HG02973 (cell line): ENCODE results near the gene RCCD1.

Experiments used
- ATAC-seq: cut with Tn5 transposase; IDR thresholded peaks from one replicate; pipeline ENCODE4 v1.9.1; 2021; ENCODE audit warnings: moderate library complexity; ENCODE audit not compliant: unreplicated experiment

The RCCD1 gene

DNA sequence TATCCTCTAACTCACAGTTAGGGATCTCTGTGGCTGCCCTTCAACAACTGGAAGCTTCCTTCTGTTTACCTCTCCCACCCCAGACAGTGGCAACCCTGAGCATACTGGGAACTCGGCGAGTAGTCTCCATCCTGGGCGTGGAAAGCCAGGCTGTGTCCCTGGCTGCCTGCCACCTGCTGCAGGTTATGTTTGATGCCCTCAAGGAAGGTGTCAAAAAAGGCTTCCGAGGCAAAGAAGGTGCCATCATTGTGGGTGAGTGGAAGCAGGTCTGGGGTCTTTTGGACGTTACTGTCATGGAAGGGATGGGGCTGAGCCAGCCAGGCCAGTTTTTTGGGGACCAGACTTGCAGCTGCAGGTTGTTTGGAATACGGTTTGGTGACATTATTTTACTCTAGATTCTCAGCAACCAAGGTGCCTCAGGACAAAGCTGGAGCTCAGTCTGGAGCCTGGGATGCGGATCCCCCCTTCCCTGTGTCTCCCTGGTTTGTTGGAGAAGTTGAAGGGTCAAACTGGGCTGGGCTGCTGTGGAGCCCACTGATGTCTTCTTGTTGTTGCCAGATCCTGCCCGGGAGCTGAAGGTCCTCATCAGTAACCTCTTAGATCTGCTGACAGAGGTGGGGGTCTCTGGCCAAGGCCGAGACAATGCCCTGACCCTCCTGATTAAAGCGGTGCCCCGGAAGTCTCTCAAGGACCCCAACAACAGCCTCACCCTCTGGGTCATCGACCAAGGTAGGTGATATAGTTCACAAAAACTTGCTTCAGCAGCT is 12.1 kb upstream of the RCCD1 start:
- ATAC-seq, result no peak

DNA sequence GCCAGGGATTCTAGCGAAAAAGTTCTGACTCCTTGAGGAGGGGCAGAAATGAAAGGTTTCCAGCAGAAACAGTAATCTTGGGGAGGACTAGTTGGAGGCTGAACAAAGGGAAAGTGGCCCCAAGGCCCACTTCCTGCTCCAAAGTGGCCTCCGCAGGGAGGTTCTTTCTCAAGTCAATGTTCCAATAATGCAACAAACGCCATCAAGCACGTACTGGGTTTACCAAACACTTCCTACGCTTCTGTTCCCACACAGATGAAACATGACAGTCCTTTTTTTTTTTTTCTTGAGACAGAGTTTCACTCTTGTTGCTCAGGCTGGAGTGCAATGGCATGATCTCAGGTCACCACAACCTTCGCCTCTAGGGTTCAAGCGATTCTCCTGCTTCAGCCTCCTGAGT is 9.6 kb upstream of the RCCD1 start:
- ATAC-seq, result no peak

DNA sequence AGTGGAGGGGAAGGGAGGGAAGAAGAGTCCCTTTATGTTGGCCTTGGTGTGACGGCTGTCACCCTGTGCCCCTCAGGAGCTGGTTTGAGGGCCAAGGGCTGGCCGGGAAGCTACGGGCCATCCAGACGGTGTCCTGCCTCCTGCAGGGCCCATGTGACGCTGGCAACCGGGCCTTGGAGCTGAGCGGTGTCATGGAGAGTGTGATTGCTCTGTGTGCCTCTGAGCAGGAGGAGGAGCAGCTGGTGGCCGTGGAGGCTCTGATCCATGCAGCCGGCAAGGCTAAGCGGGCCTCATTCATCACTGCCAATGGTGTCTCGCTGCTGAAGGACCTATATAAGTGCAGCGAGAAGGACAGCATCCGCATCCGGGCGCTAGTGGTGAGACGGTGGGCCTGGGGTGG is 8.1 kb upstream of the RCCD1 start:
- ATAC-seq, result no peak

DNA sequence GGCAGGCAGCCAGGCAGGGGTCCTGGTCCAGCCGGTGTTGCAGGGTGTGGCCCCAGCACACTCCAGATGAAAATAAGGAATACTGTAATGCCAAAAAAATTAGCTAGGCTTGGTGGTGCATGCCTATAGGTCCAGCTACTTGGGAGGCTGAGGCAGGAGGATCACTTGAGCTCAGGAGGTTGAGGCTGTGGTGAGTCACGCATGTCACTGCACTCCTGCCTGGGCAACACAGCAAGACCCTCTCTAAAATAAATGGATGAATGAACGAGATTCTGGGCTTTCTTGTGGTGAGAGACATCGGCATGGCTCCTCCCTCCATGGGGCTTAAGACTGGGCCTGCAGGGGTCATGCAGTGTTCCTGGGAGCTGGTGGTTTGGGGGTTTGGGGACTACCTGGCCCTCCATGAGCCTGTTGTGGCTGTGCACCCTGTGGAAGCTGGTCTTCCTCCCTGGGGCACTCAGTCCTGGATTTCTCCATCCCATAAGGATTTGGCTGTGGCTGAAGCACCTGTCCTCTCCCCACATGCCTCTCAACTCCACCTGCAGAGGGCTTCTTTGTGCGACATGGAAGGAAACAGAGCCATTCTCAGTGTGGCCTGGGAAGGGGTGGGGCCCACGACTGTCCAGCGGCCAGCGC is 7.6 kb upstream of the RCCD1 start:
- ATAC-seq, result no peak

DNA sequence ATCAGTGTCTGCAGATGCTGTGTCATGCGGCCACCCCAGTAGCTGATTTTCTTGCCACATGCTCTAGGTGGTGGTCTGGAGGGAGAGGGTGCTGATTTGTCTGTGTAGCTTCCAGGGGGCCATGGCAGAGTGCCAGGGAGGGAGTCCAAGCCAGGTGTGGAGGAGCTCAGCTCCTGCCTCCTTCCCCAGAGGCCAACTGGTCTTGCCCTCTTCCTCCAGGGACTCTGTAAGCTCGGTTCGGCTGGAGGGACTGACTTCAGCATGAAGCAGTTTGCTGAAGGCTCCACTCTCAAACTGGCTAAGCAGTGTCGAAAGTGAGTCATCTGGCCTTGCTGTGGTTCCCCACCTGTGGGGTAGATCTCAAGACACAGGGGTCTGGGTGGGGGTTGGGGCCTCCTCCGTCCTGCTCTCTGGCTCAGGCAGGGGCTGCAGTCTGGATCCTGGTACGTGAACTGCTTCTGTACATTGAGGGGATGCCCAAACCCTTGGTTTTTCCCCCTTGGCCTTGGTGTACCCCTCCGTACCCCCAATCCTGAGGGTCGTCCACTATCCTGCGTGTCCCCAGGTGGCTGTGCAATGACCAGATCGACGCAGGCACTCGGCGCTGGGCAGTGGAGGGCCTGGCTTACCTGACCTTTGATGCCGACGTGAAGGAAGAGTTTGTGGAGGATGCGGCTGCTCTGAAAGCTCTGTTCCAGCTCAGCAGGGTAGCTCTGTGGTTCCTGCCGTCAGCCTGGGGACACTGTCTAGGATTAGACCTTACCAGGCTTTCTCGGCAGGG is 6.9 kb upstream of the RCCD1 start:
- ATAC-seq, result no peak

DNA sequence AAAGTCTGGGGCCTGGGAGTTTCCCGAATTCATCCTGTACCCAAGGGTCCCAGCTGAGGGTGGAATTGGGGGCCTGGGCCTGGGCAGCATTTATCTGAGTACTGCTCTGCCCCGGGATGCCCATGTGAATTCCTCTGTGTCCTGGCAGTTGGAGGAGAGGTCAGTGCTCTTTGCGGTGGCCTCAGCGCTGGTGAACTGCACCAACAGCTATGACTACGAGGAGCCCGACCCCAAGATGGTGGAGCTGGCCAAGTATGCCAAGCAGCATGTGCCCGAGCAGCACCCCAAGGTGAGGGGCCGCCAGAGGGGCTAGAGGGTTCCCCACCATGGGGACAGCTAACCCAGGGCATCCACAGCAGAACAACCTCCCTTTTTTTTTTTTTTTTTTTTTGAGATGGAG is 6.2 kb upstream of the RCCD1 start:
- no peak for ATAC-seq

DNA sequence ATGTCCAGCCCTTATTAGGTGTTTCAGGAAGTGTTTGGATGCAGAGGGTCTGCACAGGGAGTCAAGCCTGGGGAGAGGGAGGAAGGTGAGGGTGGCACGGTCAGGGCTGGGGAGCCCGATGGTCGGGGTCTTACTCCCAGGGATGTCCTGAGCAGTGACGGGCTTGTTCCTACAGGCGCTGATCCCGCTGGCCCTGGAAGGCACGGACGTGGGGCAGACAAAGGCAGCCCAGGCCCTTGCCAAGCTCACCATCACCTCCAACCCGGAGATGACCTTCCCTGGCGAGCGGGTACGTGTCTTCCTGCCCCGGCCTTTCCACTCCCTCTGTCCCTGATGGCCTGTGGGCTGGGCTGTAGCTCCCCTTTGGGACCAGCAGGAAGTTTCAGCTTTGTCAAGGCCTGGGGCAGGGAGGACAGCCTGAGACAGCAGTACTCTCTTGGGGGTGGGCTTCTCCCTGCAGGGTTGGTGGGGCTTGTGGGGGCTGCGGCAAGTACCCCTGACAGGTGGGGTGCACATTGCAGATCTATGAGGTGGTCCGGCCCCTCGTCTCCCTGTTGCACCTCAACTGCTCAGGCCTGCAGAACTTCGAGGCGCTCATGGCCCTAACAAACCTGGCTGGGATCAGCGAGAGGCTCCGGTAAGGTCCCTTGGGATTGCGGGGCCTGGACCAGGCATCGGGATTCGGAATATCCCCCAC is 4.6 kb upstream of the RCCD1 start:
- no peak for ATAC-seq

DNA sequence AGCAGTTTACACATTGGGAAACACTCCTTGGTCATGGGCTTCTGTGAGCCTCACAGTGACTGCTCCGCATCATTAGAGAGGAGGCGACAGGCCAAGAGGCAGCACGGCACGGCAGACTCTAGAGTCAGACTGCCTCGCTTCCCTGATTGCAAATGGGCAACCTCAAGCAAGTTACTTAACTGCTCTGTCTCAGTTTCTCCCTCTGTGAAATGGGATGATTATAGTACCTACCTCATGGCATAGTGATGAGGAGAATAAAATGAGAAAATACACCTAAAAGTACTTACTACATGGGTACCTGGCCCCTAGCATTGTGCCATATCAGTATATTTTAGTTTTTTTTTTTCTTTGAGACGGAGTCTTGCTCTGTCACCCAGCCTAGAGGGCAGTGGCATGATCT is 4.0 kb upstream of the RCCD1 start:
- no peak for ATAC-seq

DNA sequence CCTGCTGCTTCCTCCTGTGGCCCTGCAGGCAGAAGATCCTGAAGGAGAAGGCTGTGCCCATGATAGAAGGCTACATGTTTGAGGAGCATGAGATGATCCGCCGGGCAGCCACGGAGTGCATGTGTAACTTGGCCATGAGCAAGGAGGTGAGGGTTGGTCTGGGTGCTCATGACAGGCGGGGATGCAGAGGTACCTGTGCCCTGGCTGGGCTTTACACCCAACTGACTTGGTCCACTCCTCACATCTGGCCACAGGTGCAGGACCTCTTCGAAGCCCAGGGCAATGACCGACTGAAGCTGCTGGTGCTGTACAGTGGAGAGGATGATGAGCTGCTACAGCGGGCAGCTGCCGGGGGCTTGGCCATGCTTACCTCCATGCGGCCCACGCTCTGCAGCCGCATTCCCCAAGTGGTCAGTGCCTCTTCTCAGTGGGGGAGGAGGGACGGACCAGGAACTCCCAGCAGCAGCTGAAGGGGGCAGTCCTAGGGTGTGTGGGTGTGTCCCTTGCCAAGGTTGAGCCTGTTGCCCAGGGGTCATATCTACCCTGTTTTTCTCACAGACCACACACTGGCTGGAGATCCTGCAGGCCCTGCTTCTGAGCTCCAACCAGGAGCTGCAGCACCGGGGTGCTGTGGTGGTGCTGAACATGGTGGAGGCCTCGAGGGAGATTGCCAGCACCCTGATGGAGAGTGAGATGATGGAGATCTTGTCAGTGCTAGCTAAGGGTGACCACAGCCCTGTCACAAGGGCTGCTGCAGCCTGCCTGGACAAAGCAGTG is 1.6 kb upstream of the RCCD1 start:
- no peak for ATAC-seq

DNA sequence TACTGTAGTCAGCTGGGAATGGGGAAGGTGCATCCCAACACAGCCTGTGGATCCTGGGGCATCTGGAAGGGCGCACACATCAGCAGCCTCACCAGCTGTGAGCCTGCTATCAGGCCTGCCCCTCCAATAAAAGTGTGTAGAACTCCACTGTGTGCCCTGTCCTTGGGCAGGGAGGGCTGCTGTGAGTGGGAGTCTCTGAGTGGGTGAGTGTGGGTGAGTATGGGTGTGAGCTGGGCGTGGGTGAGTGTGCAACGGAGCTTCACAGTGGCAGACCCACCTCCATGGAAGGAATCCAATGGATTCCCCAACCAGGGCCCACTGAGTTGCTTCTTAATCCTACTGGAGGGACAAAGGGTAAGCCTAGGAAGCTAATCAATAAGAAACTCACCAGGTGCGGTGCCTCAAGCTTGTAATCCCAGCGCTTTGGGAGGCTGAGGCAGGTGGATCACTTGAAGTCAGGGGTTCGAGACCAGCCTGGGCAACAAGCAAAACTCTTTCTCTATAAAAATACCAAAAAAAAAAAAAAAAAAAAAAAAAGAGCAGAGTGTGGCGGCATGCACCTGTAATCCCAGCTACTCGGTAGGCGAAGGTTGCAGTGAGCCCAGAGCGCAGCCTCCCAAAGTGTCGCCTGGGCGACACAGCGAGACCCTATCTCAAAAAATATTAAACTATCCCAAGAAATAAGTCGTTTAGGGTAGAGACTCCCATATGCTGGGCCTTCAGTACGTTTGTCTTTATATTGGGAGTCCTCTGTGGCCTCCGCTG is 555 bp upstream of the RCCD1 start:
- ATAC-seq, result no peak

DNA sequence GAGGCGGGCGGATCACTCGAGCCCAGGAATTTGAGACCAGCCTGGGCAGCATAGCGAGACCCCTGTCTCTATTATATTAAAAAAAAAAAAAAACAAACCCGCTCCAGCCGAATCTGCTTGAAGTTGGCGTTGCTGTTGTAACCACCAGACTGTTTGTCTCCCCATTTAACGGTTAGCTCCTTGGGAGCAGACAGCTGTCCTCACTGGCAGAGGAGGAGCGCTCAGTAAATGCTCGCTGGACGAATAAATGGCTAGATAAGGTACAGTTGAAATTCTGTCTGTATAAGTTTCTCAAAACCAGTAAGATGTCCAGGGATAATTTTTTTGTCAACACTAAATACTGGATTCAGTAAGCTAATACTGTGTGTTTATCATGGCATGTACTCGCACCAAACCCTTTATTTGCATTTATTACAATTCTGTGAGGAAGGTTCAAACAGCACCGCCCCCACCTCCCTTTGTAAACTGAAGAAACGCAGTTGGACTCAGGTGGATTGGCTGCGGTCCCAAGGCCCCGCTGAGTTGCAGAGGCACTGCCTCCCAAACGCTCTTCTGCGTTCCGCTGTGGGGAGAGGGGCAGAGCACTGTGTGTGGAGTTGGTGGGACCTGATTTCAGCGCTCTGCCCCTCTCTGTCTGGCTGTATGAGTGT is 1.1 kb downstream of the RCCD1 start:
- ATAC-seq, result no peak

DNA sequence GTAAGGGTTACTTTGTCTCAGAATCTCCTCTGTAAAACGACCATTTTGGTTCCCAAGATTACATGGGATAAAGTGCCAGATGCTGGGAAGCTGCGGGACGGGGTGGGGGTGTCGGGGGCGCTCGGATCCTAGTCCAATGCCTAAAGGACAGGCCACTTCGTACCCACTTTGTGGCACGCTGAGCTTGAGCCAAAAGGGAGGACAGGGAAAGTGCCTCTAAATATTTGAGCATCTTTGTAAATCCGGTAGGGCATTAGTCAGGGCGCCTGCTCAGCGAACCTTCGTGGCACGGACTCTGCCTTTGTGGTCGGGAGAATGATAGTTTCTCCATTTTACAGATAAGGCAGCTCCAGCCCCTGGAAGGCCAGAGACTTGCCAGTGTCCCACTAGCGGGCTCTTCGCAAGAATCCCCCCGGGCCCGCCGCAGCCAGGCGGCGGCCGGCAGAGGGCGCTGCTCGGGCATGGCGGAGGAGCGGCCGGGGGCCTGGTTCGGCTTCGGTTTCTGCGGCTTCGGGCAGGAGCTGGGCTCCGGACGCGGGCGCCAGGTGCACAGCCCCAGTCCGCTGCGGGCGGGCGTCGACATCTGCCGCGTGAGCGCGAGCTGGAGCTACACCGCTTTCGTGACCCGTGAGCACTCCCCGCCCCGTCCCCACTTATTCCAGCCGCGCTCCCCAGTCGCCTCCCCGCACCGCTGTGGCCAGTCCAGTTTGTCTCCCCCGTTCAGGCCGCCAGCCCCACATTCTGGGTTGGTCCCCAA is 1.8 kb downstream of the RCCD1 start:
- ATAC-seq, result no peak

DNA sequence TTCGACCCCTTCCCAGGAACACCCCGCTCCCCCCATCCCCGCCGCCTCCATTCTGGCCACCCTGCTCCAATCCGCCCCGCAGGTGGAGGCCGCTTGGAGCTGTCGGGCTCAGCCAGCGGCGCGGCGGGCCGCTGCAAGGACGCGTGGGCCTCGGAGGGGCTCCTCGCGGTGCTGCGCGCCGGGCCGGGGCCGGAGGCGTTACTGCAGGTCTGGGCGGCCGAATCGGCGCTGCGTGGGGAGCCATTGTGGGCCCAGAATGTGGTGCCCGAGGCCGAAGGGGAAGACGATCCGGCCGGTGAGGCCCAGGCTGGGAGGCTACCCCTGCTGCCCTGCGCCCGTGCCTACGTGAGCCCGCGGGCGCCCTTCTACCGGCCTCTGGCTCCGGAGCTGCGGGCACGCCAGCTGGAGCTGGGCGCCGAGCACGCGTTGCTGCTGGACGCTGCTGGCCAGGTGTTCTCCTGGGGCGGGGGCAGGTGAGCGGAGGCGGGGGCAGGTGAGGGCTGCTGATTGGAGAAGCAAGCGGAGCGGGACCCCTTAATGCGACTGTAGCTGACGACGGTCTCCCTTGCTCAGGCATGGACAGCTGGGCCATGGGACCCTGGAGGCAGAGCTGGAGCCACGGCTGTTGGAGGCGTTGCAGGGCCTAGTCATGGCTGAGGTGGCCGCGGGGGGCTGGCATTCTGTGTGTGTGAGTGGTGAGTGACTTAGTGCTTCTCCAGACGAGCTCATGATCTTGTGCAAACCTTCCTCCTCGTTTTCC is 2.5 kb downstream of the RCCD1 start:
- ATAC-seq, result no peak

DNA sequence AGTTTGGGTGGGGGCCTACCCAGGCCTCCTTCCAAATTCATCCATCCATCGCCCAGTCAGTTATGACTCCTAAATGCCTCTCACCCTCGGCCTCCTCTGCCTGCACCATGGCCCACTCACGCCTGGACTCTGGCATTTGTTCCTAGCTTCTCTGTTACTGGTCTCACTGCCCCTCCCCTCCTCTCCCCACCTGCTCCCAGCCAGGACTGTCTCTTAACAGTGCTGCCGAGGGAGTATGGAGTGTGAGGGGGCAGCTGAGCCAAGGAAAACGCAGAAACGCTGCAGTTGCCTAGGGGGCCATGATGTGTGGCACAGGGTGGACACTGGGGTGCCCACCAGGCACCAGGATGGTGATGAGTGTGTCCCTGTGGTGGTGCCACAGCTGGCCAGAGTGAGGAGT is 3.1 kb downstream of the RCCD1 start:
- ATAC-seq, result no peak

DNA sequence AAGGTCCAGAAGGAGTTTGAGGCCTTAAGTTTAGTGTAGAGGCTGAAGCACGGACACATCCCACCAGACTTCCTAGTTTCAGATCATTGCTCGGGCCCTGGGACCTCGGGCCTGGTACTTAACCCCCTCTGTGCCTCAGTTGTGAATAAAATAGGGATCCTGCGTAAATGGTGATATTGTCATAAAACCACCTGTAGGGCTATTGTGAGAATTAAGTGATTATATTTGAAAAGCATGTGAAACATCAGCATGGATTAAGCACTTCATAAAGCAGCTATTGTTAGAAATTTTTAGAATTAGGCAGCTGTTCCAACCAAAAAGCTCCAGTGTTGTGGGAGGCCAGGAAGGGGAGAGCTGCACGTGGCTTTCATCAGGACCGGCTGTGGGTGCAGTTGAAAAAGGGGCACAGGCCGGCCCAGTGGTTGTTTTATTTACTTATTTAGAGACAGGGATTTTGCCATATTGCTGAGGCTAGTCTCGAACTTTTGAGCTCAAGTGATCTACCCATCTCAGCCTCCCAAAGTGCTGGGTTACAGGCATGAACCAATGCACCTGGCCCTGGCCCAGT is 4.4 kb downstream of the RCCD1 start:
- no peak for ATAC-seq

DNA sequence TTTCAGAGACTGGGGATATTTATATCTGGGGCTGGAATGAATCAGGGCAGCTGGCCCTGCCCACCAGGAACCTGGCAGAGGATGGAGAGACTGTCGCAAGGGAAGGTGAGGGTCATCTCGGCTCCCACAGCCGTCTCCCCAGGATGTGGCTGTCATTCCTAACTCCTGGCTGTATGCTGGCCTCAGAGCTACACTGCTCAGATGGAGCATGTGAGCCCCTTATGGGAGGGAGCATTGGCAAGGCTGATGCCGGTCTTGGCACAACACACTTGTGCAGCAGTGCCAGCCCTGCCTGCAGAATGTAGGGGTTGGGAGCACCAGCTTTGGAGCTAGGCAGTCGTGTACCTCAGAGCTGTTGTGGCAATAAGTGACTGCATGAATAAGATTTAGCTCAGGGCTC is 5.2 kb downstream of the RCCD1 start:
- ATAC-seq, result no peak

DNA sequence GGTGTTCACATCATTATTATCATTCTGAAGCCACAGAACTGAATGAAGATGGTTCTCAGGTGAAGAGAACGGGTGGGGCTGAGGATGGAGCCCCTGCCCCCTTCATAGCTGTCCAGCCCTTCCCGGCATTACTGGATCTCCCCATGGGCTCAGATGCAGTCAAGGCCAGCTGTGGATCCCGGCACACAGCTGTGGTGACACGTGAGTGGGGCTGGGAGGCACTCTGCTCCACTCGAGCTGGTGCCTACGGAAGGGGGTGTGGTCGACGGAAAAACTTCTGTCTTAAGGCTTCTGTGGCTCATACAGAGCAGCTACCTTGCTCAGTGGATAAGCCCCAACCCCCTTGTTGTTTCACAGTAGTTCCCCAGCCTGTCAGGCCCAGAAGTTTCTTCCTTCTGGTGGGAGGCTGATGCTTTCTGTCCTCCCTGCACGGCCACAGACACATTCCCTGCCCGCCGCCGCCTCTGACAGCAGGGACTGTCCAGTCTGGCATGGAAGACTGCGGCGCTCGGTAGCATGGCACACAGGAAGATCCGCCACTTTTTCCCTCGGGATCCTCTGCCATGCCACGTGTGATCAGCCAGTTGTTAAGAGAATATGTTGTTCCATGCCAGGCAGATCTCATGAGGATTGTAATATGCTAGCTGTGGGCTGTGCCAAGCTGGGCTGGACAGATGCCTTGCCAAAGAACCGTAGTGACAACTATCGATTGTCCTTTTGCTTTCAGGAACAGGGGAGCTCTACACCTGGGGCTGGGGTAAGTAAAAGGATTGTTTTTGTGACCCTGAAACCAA is 5.8 kb downstream of the RCCD1 start:
- no peak for ATAC-seq
